HepG2 (cell line): Measurements from ENCODE around the gene OBP2A.

Experiments used
- JARID2 ChIP-seq: sonication (generic); formaldehyde crosslinking; IDR thresholded peaks from 2 replicates; pipeline ENCODE4 v1.8.1; 2023; ENCODE audit warnings: missing genetic modification reagents, inconsistent platforms; ENCODE audit not compliant: insufficient replicate concordance
- MLX ChIP-seq: IDR thresholded peaks from 2 replicates; pipeline ENCODE4 v1.6.1; 2016
- ZNF138 ChIP-seq: sonication (generic); formaldehyde crosslinking; IDR thresholded peaks from 2 replicates; pipeline ENCODE4 v1.5.0; 2020; ENCODE audit warnings: mild to moderate bottlenecking, low read depth, missing genetic modification reagents
- ZNF563 ChIP-seq: sonication (generic); formaldehyde crosslinking; IDR thresholded peaks from 2 replicates; pipeline ENCODE4 v1.8.0; 2022; ENCODE audit warnings: mild to moderate bottlenecking, moderate library complexity, missing genetic modification reagents

GRCh38 chr9:135551031-135551430, 5.1 kb downstream of the OBP2A start:
- TF ChIP-seq MLX (CRISPR knock-in tag) (no peak), JARID2 (CRISPR knock-in tag) (no peak), ZNF563 (CRISPR knock-in tag) (no peak), ZNF138 (CRISPR knock-in tag) (no peak)
